PC-3 (cell line): ENCODE results near the gene AGRN. TPM values are rescaled to one million over a fixed set of nuclear protein-coding genes. Genes with fewer than 3 reads are reported as not detected.

Experiments
- ATAC-seq: fragments of 200-7000 bp; cut with Tn5 transposase; 2 replicates; pipeline ENCODE4 v1.9.1; 2020; ENCODE audit warnings: mild to moderate bottlenecking, moderate library complexity
- BruUV-seq: library from RNA; stranded (reverse); fragments of 400-500 nt; replicated peaks from 2 replicates; lab custom pipeline; 2021; lab: Mats Ljungman, UMichigan
- CTCF ChIA-PET: fragments of 300-600 bp; sonication (Branson Sonifier 250); formaldehyde crosslinking; loops from one replicate; lab custom pipeline; 2022; ENCODE audit warnings: antibody characterized with exemption; lab: Charles Lee
- POLR2A ChIA-PET: fragments of 300-600 bp; sonication (Branson Sonifier 250); formaldehyde crosslinking; loops from one replicate; lab custom pipeline; 2022; ENCODE audit warnings: antibody characterized with exemption; ENCODE audit not compliant: unreplicated experiment; lab: Charles Lee
- DNase-seq: peaks from one replicate; pipeline ENCODE4 v3.0.0-alpha.2; 2015
- H2AFZ ChIP-seq: fragments of 300-600 bp; sonication (generic); 2 replicates; pipeline ENCODE4 v1.6.0; 2016; ENCODE audit warnings: antibody characterized with exemption, low read length
- H3F3A ChIP-seq: fragments of 300-600 bp; sonication (generic); one replicate; pipeline ENCODE4 v1.6.0; 2017; ENCODE audit warnings: antibody characterized with exemption, low read length, control low read depth, mild to moderate bottlenecking; ENCODE audit not compliant: unreplicated experiment
- H3K27ac ChIP-seq: fragments of 300-600 bp; sonication (generic); 2 replicates; pipeline ENCODE4 v1.5.1; 2016; ENCODE audit warnings: mild to moderate bottlenecking, low read length
- H3K27me3 ChIP-seq: fragments of 300-600 bp; sonication (generic); 2 replicates; pipeline ENCODE4 v1.6.1; 2016; ENCODE audit warnings: low read length, mixed read lengths
- H3K36me3 ChIP-seq: fragments of 300-600 bp; sonication (generic); 2 replicates; pipeline ENCODE4 v1.6.1; 2016; ENCODE audit warnings: low read depth, mixed run types, low read length, mixed read lengths
- H3K4me1 ChIP-seq: fragments of 300-600 bp; sonication (generic); 2 replicates; pipeline ENCODE4 v1.5.1; 2016; ENCODE audit warnings: low read length; ENCODE audit not compliant: insufficient read depth
- H3K4me2 ChIP-seq: fragments of 300-600 bp; sonication (generic); 2 replicates; pipeline ENCODE4 v1.6.0; 2016; ENCODE audit warnings: low read length
- H3K4me3 ChIP-seq: fragments of 300-600 bp; sonication (generic); 2 replicates; pipeline ENCODE4 v1.5.1; 2016; ENCODE audit warnings: mild to moderate bottlenecking, low read length, mixed read lengths
- H3K79me2 ChIP-seq: fragments of 300-600 bp; sonication (generic); 2 replicates; pipeline ENCODE4 v1.6.1; 2017; ENCODE audit warnings: low read length, mixed read lengths
- H3K9ac ChIP-seq: fragments of 300-600 bp; sonication (generic); 2 replicates; pipeline ENCODE4 v1.6.0; 2016; ENCODE audit warnings: mild to moderate bottlenecking, low read length
- H3K9me2 ChIP-seq: fragments of 300-600 bp; sonication (generic); replicated peaks from 2 replicates; pipeline ENCODE4 v1.6.1; 2016; ENCODE audit warnings: mixed run types, low read length, mixed read lengths
- H3K9me3 ChIP-seq: fragments of 300-600 bp; sonication (generic); 2 replicates; pipeline ENCODE4 v1.6.1; 2016; ENCODE audit warnings: low read length, mixed read lengths
- H4K20me1 ChIP-seq: fragments of 300-600 bp; sonication (generic); 2 replicates; pipeline ENCODE4 v1.6.1; 2016; ENCODE audit warnings: low read length, mixed read lengths
- CTCF ChIP-seq: fragments of 300-600 bp; sonication (generic); conservative IDR thresholded peaks from 2 replicates; pipeline ENCODE4 v1.5.1; 2017; ENCODE audit warnings: antibody characterized with exemption, low read depth, mild to moderate bottlenecking, low read length
- EZH2 ChIP-seq: fragments of 300-600 bp; sonication (generic); IDR thresholded peaks from one replicate; pipeline ENCODE4 v1.6.1; 2017; ENCODE audit warnings: antibody characterized with exemption, mild to moderate bottlenecking, low read length; ENCODE audit not compliant: unreplicated experiment
- EZH2phosphoT487 ChIP-seq: fragments of 300-600 bp; sonication (generic); IDR thresholded peaks from 2 replicates; pipeline ENCODE4 v1.6.1; 2018; ENCODE audit warnings: mild to moderate bottlenecking, antibody characterized with exemption, low read length, borderline replicate concordance
- intact Hi-C: fragments of 100-400 bp; cut with micrococcal nuclease; formaldehyde crosslinking; loops from 2 replicates; pipeline ENCODE4 v1.9.0; 2023
- total RNA-seq: library from RNA; depleted of rRNA; stranded (reverse); fragments of >200 nt; gene quantifications from 2 replicates; pipeline ENCODE4 v1.2.3, GENCODE V29; 2014

The AGRN gene
- total RNA-seq, 1 experiment from 2014 or later = 273 TPM

GRCh38 chr1:1067860-1068516, 48.1 kb downstream of the AGRN start:
- TF ChIP-seq EZH2 = no peak
- no peak for TF ChIP-seq CTCF
- TF ChIP-seq EZH2phosphoT487 = no peak
- Histone ChIP-seq H3K27me3 (no peaks in the 10 kb centered on the region), H3K4me2 (peak overlapping the region; percentile 93), H2AFZ (no peak overlapping the region), H4K20me1 (peaks cover 12% of the 10 kb centered on the region), H3F3A (peaks cover 6% of the 10 kb centered on the region), H3K4me3 (peak overlapping the region; percentile 75), H3K36me3 (no peaks in the 10 kb centered on the region; the same call in 1 of the 2 replicates), H3K9ac (peak overlapping the region; percentile 83), H3K79me2 (peaks cover 16% of the 10 kb centered on the region), H3K27ac (peak overlapping the region; percentile 60), H3K9me2 (no peaks in the 10 kb centered on the region), H3K9me3 (no peaks in the 10 kb centered on the region), H3K4me1 (peaks cover 61% of the 10 kb centered on the region)
- BruUV-seq = no TSS peak
- POLR2A ChIA-PET = interaction anchor here (0.8 kb wide), 1 partner anchor 12 kb away, joined by 3 read pairs; no protein-coding TSS in a partner anchor
- ATAC-seq = peak; percentile 42
- CTCF ChIA-PET = interaction anchor here (0.6 to 1.1 kb wide), 3 partner anchors 9 to 84 kb away, joined by 3 to 6 read pairs (median 6); partner anchors contain the start of gene ISG15
- peak; percentile 82 for DNase-seq
- intact Hi-C loops = loop anchor here (10.0 kb wide), 1 partner anchor 547 kb away; the partner anchor contains the start of gene MIB2

GRCh38 chr1:1068517-1069055, 48.7 kb downstream of the AGRN start:
- intact Hi-C loops = loop anchor here (10.0 kb wide), 1 partner anchor 546 kb away; the partner anchor contains the start of gene MIB2
- Histone ChIP-seq H3K9me3 (no peaks in the 10 kb centered on the region), H3K9ac (peak overlapping the region; percentile 83), H3K27ac (peak overlapping the region; percentile 60), H2AFZ (no peak overlapping the region), H3K4me2 (peak overlapping the region; percentile 93), H3K36me3 (no peaks in the 10 kb centered on the region; the same call in 1 of the 2 replicates), H3K4me3 (peak overlapping the region; percentile 75), H3K9me2 (no peaks in the 10 kb centered on the region), H3K79me2 (peaks cover 22% of the 10 kb centered on the region), H3F3A (peaks cover 6% of the 10 kb centered on the region), H3K27me3 (no peaks in the 10 kb centered on the region), H4K20me1 (peaks cover 18% of the 10 kb centered on the region), H3K4me1 (peaks cover 61% of the 10 kb centered on the region)
- BruUV-seq = no TSS peak
- ATAC-seq (peak; percentile 20), DNase-seq (peak; percentile 93)
- CTCF ChIA-PET = interaction anchor here (1.0 kb wide), 1 partner anchor 55 kb away, joined by 6 read pairs; the partner anchor contains the start of gene ISG15
- TF ChIP-seq EZH2 = no peak
- no peak for TF ChIP-seq CTCF
- no peak for TF ChIP-seq EZH2phosphoT487
- POLR2A ChIA-PET = interaction anchor here (1.0 kb wide), 1 partner anchor 11 kb away, joined by 3 read pairs; no protein-coding TSS in a partner anchor
